Measurements from ENCODE around the gene NXF1. TPM values are rescaled to one million over a fixed set of nuclear protein-coding genes. Genes with fewer than 3 reads are reported as not detected.

The NXF1 gene
- total and polyA plus RNA-seq, 2 of the 8 experiments (the other 6 are each of a cell fraction or from before 2014, with no cell fraction given) = 48.1 to 49.8 TPM

DNA sequence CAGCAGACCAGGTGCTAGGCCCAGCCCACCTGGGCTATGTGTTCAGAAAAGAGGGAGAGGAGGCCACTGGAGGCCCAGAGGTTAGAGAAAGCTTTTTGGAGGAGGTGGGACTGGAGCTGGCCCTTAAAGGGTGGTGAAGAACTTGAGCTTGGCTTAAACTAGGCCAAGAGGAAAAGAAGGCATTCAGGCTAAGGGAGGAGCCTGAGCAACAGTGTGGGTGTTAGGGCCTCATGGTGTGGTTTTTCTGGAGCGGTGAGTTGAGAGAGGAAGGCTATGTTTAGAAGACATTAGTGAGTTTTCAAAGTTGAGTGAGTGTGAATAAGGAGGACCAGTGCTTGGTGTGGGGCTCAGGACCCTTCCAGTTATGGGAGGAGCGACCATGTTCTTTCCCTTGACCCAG lies 27.9 kb downstream of the NXF1 start:
- H3K9ac ChIP-seq (replicated peaks in 1 of 4; ENCODE audit: extremely low read depth in 1 of 4, low read depth in 3 of 4, low read length in 3 of 4) = no peak overlapping the region
- H3K9me3 ChIP-seq (ENCODE audit: insufficient read depth in 2 of 2, low read depth in 1 of 2, low read length in 1 of 2) = no peaks in the 10 kb centered on the region
- no peak overlapping the region for H3K18ac ChIP-seq (ENCODE audit: extremely low read depth, low read length)
- no peak overlapping the region for H3K4ac ChIP-seq (replicated peaks; ENCODE audit: insufficient read length, low read depth, low read length)
- no peak overlapping the region for H4K8ac ChIP-seq (ENCODE audit: extremely low read depth, insufficient read depth, low read length)
- H2AFZ ChIP-seq (ENCODE audit: low read length) = no peak overlapping the region
- peaks cover 6% of the 10 kb centered on the region; the same call in 1 of the 2 replicates for H3K79me1 ChIP-seq (ENCODE audit: low read depth, low read length)
- no peak overlapping the region for H3K23ac ChIP-seq (ENCODE audit: insufficient read length)
- peaks cover 12 to 25% (median 20%) of the 10 kb centered on the region in 4 experiments; a peak in 7 of 8 replicates for H3K36me3 ChIP-seq (ENCODE audit: control insufficient read depth in 2 of 4, insufficient read depth in 4 of 4, low read length in 3 of 4)
- no peak overlapping the region for H2BK120ac ChIP-seq (replicated peaks; ENCODE audit: low read depth, low read length)
- no peak overlapping the region for H3K4me2 ChIP-seq (ENCODE audit: insufficient read depth in 1 of 2, low read depth in 2 of 2, low read length in 2 of 2)
- no peaks in the 10 kb centered on the region for H3K4me1 ChIP-seq (replicated peaks in 1 of 4; ENCODE audit: control insufficient read depth in 3 of 4, insufficient read depth in 4 of 4, low read length in 3 of 4)
- H2BK20ac ChIP-seq (ENCODE audit: low read length) = no peak overlapping the region
- H4K5ac ChIP-seq (ENCODE audit: insufficient read length, low read depth, low read length) = no peak overlapping the region
- no peak for TF ChIP-seq SRF (IDR thresholded peaks at IDR 0.05; ENCODE audit: low read depth, low read length)
- FAIRE-seq (no peak), DNase-seq (ENCODE audit: low read depth in 1 of 2, low spot score in 2 of 2) (no peak)
- 97% methylated on average over 2 of the region's 2 CpGs; no CpG with 5 or more reads in 1 of the 2 experiments for WGBS, 2 experiments (ENCODE audit: extremely low coverage in 1 of 2, insufficient coverage in 1 of 2, insufficient read length in 1 of 2, insufficient replicate concordance in 2 of 2, low coverage in 1 of 2, low lambda C conversion rate in 2 of 2, missing lambda C conversion rate in 1 of 2)
- no peak overlapping the region for H4K91ac ChIP-seq (replicated peaks; ENCODE audit: insufficient read length, low read length)
- peaks cover 0 to 3% of the 10 kb centered on the region in 2 experiments for H4K20me1 ChIP-seq (replicated peaks in 1 of 2; ENCODE audit: control insufficient read depth in 1 of 2, insufficient read depth in 2 of 2, low read length in 2 of 2)
- no peak overlapping the region for H3K4me3 ChIP-seq (ENCODE audit: extremely low read depth in 1 of 4, insufficient read depth in 2 of 4, low read depth in 3 of 4, low read length in 4 of 4)
- ChIA-PET POLR2A (ENCODE audit: partially characterized antibody) (interaction anchor here (1.0 to 3.9 kb wide), 7 partner anchors 10 to 102 kb away, joined by 3 to 22 read pairs (median 3); partner anchors contain the start of genes POLR2G, TMEM179B and WDR74), CTCF (ENCODE audit: partially characterized antibody) (interaction anchor here (1.1 to 10.2 kb wide), 2 partner anchors 10 to 47 kb away, joined by 3 to 94 read pairs; partner anchors contain the start of gene TMEM179B)
- no peak overlapping the region for H3K27ac ChIP-seq (ENCODE audit: low read depth, low read length)
- H3K27me3 ChIP-seq (replicated peaks in 1 of 4; ENCODE audit: control insufficient read depth in 3 of 4, extremely low read depth in 1 of 4, insufficient read depth in 3 of 4, low read length in 3 of 4) = no peaks in the 10 kb centered on the region
- H3K56ac ChIP-seq (replicated peaks; ENCODE audit: insufficient read length, low read depth, low read length) = no peak overlapping the region
- no peaks in the 10 kb centered on the region for H3K23me2 ChIP-seq (ENCODE audit: low read depth, low read length)
- no peak overlapping the region for H2BK5ac ChIP-seq (ENCODE audit: low read depth, low read length)
- H3K79me2 ChIP-seq (ENCODE audit: control insufficient read depth in 1 of 2, insufficient read depth in 2 of 2, low read length in 2 of 2) = peaks cover 0 to 12% of the 10 kb centered on the region in 2 experiments; a peak in 1 of 4 replicates
- no peak overlapping the region for H2BK12ac ChIP-seq (ENCODE audit: low read depth, low read length)
- H2BK15ac ChIP-seq (ENCODE audit: low read length) = no peak overlapping the region
- no peak overlapping the region for H2AK5ac ChIP-seq (ENCODE audit: low read depth, low read length)
- H3K14ac ChIP-seq (ENCODE audit: insufficient read length) = no peak overlapping the region

All from H1 (cell line).